ENCODE measurements around the gene TENT5C.

TENT5C gene

GRCh38 chr1:117594261-117594990 lies 11.4 kb upstream of the TENT5C start:
- no peak for DNase-seq (ENCODE audit: extremely low spot score)
- ChIA-PET CTCF (interaction anchor here (1.0 to 1.2 kb wide), 2 partner anchors 13 to 17 kb away, joined by 3 to 4 read pairs; no protein-coding TSS in a partner anchor), POLR2A (no interaction called here)
- TF ChIP-seq CTCF (IDR thresholded peaks at IDR 0.05; ENCODE audit: control extremely low read depth, extremely low read depth, low read depth, missing control alignments) = no peak

- TF ChIP-seq CTCF (IDR thresholded peaks at IDR 0.05; ENCODE audit: control extremely low read depth, extremely low read depth, low read depth, missing control alignments) = no peak
- ChIA-PET POLR2A (no interaction called here), CTCF (interaction anchor here (1.5 kb wide), 1 partner anchor 61 kb away, joined by 3 read pairs; no protein-coding TSS in a partner anchor)
- DNase-seq (ENCODE audit: extremely low spot score) = no peak
Observed at GRCh38 chr1:117596023-117596720, 9.7 kb upstream of the TENT5C start.

GRCh38 chr1:117598489-117598888 lies 7.4 kb upstream of the TENT5C start:
- no peak for DNase-seq (ENCODE audit: extremely low spot score)
- TF ChIP-seq CTCF (IDR thresholded peaks at IDR 0.05; ENCODE audit: control extremely low read depth, extremely low read depth, low read depth, missing control alignments) = no peak
- ChIA-PET CTCF (no interaction called here), POLR2A (no interaction called here)

- no peak for TF ChIP-seq CTCF (IDR thresholded peaks at IDR 0.05; ENCODE audit: control extremely low read depth, extremely low read depth, low read depth, missing control alignments)
- ChIA-PET POLR2A (no interaction called here), CTCF (no interaction called here)
- no peak for DNase-seq (ENCODE audit: extremely low spot score)
Observed at GRCh38 chr1:117599286-117600221, 6.3 kb upstream of the TENT5C start.

- ChIA-PET POLR2A (no interaction called here), CTCF (interaction anchor here (0.8 kb wide), 1 partner anchor 10 kb away, joined by 3 read pairs; no protein-coding TSS in a partner anchor)
- DNase-seq (ENCODE audit: extremely low spot score) = no peak
- TF ChIP-seq CTCF (IDR thresholded peaks at IDR 0.05; ENCODE audit: control extremely low read depth, extremely low read depth, low read depth, missing control alignments) = no peak
Observed at GRCh38 chr1:117600325-117600943, 5.4 kb upstream of the TENT5C start.

- no peak for DNase-seq (ENCODE audit: extremely low spot score)
- POLR2A ChIA-PET = no interaction called here
Observed at GRCh38 chr1:117600966-117601365, 4.9 kb upstream of the TENT5C start.

More at GRCh38 chr1:117600966-117601365, 4.9 kb upstream of the TENT5C start:
- no peak for TF ChIP-seq CTCF (IDR thresholded peaks at IDR 0.05; ENCODE audit: control extremely low read depth, extremely low read depth, low read depth, missing control alignments)
- CTCF ChIA-PET = interaction anchor here (0.8 kb wide), 1 partner anchor 11 kb away, joined by 3 read pairs; no protein-coding TSS in a partner anchor

Measured in GM10248 (cell line).